ENCODE data around the gene PSME3. TPM values are rescaled to one million over a fixed set of nuclear protein-coding genes. Genes with fewer than 3 reads are reported as not detected.
A peak's percentile ranks its signal among the peaks of the same experiment; 100 is the strongest.

PSME3 gene
- total and polyA plus RNA-seq, 2 of the 13 experiments (the other 11 are each of a cell fraction or from before 2014, with no cell fraction given): 66.3 to 135 TPM

DNA sequence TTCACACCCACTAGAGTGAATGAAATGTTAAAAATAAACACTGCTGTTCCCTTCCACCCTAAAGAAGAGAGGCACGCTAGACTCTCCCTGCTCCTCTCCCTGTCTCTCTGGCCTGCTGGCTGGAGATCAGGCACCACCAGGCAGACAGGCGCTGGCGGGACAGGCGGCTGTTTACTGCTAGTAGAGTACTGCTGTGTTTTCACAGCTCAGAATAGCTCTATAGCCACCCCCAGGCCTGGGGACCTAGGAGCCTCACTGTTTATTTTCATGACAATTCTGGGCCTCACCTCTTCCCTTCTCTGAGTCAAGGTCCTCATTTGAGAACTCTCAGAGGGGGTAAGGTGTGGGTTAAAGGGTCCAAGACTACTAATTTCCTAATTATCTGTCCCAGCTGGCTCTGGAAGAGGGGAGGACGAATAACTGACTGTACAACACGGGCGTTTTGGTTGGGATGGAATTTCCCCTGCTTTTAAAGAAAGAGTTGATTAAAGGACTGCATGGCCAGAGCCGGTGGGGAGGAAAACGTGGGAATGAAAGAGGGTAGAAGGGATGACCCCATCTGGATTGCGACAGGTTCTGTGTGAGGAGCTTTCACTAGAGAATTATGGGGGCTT lies 58.4 kb downstream of the PSME3 start (continued):
- no peak for TF ChIP-seq MAZ (IDR thresholded peaks at IDR 0.05; ENCODE audit: borderline replicate concordance, low read depth, low read length)
- peak; percentile 33; the same call in 1 of the 2 replicates for TF ChIP-seq MAZ (CRISPR knock-in tag; IDR thresholded peaks at IDR 0.05; ENCODE audit: low read depth)
- TF ChIP-seq U2AF2 (IDR thresholded peaks at IDR 0.05; ENCODE audit: low read depth, low read length): no peak
- no peak for TF ChIP-seq ZNF562 (CRISPR knock-in tag; IDR thresholded peaks at IDR 0.05; ENCODE audit: borderline replicate concordance)
- TF ChIP-seq PLSCR1 (CRISPR knock-in tag; IDR thresholded peaks at IDR 0.05; ENCODE audit: borderline replicate concordance): no peak
- no peak for TF ChIP-seq DBP (CRISPR knock-in tag; IDR thresholded peaks at IDR 0.05; ENCODE audit: not compliant biosample characterization)
- TF ChIP-seq SATB2 (CRISPR knock-in tag; IDR thresholded peaks at IDR 0.05): no peak
- TF ChIP-seq, protein P1, sequence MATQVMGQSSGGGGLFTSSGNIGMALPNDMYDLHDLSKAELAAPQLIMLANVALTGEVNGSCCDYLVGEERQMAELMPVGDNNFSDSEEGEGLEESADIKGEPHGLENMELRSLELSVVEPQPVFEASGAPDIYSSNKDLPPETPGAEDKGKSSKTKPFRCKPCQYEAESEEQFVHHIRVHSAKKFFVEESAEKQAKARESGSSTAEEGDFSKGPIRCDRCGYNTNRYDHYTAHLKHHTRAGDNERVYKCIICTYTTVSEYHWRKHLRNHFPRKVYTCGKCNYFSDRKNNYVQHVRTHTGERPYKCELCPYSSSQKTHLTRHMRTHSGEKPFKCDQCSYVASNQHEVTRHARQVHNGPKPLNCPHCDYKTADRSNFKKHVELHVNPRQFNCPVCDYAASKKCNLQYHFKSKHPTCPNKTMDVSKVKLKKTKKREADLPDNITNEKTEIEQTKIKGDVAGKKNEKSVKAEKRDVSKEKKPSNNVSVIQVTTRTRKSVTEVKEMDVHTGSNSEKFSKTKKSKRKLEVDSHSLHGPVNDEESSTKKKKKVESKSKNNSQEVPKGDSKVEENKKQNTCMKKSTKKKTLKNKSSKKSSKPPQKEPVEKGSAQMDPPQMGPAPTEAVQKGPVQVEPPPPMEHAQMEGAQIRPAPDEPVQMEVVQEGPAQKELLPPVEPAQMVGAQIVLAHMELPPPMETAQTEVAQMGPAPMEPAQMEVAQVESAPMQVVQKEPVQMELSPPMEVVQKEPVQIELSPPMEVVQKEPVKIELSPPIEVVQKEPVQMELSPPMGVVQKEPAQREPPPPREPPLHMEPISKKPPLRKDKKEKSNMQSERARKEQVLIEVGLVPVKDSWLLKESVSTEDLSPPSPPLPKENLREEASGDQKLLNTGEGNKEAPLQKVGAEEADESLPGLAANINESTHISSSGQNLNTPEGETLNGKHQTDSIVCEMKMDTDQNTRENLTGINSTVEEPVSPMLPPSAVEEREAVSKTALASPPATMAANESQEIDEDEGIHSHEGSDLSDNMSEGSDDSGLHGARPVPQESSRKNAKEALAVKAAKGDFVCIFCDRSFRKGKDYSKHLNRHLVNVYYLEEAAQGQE (IDR thresholded peaks at IDR 0.05; ENCODE audit: borderline replicate concordance in 1 of 2, low read depth in 1 of 2, low read length in 2 of 2): no peak
- no peak for TF ChIP-seq SIX4 (CRISPR knock-in tag; IDR thresholded peaks at IDR 0.05)
- TF ChIP-seq AHR (CRISPR knock-in tag; IDR thresholded peaks at IDR 0.05): no peak; the same call in 1 of the 2 replicates
- TF ChIP-seq, protein P2, sequence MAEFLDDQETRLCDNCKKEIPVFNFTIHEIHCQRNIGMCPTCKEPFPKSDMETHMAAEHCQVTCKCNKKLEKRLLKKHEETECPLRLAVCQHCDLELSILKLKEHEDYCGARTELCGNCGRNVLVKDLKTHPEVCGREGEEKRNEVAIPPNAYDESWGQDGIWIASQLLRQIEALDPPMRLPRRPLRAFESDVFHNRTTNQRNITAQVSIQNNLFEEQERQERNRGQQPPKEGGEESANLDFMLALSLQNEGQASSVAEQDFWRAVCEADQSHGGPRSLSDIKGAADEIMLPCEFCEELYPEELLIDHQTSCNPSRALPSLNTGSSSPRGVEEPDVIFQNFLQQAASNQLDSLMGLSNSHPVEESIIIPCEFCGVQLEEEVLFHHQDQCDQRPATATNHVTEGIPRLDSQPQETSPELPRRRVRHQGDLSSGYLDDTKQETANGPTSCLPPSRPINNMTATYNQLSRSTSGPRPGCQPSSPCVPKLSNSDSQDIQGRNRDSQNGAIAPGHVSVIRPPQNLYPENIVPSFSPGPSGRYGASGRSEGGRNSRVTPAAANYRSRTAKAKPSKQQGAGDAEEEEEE (CRISPR knock-in tag; IDR thresholded peaks at IDR 0.05; ENCODE audit: borderline replicate concordance): no peak
- TF ChIP-seq, protein P3, sequence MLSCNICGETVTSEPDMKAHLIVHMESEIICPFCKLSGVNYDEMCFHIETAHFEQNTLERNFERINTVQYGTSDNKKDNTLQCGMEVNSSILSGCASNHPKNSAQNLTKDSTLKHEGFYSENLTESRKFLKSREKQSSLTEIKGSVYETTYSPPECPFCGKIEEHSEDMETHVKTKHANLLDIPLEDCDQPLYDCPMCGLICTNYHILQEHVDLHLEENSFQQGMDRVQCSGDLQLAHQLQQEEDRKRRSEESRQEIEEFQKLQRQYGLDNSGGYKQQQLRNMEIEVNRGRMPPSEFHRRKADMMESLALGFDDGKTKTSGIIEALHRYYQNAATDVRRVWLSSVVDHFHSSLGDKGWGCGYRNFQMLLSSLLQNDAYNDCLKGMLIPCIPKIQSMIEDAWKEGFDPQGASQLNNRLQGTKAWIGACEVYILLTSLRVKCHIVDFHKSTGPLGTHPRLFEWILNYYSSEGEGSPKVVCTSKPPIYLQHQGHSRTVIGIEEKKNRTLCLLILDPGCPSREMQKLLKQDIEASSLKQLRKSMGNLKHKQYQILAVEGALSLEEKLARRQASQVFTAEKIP (CRISPR knock-in tag; IDR thresholded peaks at IDR 0.05; ENCODE audit: borderline replicate concordance): no peak
- no peak for TF ChIP-seq ZNF749 (CRISPR knock-in tag; IDR thresholded peaks at IDR 0.05; ENCODE audit: borderline replicate concordance)
- TF ChIP-seq KAT2B (IDR thresholded peaks at IDR 0.05; ENCODE audit: borderline replicate concordance, low read depth, low read length): no peak
- no peak for TF ChIP-seq ZNF333 (CRISPR knock-in tag; IDR thresholded peaks at IDR 0.05; ENCODE audit: borderline replicate concordance)
- TF ChIP-seq THAP8 (CRISPR knock-in tag; IDR thresholded peaks at IDR 0.05; ENCODE audit: borderline replicate concordance): no peak
- TF ChIP-seq SMARCE1 (IDR thresholded peaks at IDR 0.05; ENCODE audit: borderline replicate concordance): no peak
- peak; percentile 55; the same call in 1 of the 2 replicates for TF ChIP-seq CEBPB (IDR thresholded peaks at IDR 0.05; ENCODE audit: borderline replicate concordance, low read depth, low read length)
- TF ChIP-seq CENPX (CRISPR knock-in tag; IDR thresholded peaks at IDR 0.05): no peak
- no peak for TF ChIP-seq ZNF547 (CRISPR knock-in tag; IDR thresholded peaks at IDR 0.05)

All from HepG2 (cell line).